HG03103 (cell line): ENCODE results near the gene PPARG.
"Not testable (repeated sequence)": the region's sequence is repeated elsewhere in the genome, so short reads cannot be mapped to it uniquely, and the experiment has no call there.

Source experiments
- ATAC-seq: cut with Tn5 transposase; IDR thresholded peaks from one replicate; pipeline ENCODE4 v1.9.1; 2021; ENCODE audit warnings: low read depth; ENCODE audit not compliant: unreplicated experiment

Gene PPARG

DNA sequence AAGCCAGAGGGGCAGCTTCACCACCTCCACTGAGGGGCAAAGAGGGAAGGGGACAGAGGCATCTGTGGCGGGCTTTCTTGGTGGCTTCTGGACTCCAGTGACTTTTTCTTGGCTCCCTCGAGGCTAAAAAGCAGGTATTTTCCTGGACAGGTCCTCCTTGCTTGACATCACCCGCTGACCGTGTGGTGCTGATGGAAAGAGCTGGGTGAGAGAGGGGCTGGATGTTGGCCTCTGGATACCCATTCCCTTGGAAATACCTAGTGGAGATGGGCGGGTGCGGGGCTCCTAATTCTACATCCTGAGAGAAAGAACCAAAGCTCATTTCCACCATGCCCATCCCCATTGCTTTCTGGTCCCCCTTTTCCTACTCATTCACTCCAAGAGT lies 148.3 kb downstream of the PPARG start:
- no peak for ATAC-seq

- no peak for ATAC-seq
Observed at GRCh38 chr3:12437861-12438260, 149.0 kb downstream of the PPARG start.

DNA sequence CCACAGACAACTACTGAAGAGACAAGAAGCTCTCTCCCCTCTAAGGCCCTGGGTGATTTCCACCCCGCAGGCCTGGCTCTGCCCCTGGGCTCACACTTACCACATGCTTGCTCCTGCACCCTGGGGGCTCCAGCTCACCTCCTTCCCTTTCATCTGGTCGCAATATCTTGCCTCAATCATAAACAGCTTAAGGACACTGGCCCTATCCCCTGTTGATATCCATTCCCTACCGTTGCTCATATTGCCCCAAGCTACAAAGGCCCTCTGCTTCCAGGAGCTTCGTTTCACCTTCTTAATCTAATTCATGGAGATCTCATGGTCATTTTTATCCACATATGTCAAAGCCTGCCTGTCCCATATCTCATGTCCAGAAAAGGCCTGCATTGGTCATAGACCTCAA lies 149.4 kb downstream of the PPARG start:
- no peak for ATAC-seq

DNA sequence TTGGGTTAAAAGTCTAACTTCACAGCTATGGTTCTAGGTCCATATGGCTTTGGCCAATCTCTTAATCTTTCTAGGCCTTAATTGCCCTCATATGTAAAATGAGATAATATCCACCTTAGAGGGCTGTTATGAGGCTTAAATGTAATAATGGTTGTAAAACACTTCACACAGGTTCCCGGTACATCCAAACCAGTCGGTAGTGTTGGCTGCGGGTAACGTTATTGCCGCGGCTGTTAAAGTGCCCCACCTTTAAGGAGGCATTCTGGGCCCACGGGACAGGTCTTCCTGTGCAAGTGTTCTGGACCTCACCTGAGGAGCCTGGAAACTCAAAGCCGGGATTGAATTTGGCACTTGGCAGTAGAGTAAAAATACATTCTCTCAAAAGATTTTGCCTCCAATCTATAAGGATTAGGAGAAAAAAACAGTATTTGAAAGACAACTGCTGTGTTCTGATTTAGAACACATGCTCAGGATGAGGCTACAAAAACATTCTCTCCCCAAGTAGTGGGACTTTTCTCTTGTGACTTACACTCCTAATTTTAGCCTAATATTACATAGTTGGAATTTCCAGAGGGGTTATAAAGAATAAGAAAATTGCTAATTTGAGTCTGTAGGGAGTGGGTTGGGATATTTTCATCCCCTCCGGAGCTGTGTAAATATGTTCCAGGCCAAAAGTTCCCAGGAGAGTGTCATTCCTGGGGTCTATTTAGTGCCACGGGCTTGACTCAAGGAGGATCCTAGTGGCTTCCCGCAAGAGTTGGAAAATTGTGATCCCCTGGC lies 150.5 kb downstream of the PPARG start:
- ATAC-seq, result no peak

DNA sequence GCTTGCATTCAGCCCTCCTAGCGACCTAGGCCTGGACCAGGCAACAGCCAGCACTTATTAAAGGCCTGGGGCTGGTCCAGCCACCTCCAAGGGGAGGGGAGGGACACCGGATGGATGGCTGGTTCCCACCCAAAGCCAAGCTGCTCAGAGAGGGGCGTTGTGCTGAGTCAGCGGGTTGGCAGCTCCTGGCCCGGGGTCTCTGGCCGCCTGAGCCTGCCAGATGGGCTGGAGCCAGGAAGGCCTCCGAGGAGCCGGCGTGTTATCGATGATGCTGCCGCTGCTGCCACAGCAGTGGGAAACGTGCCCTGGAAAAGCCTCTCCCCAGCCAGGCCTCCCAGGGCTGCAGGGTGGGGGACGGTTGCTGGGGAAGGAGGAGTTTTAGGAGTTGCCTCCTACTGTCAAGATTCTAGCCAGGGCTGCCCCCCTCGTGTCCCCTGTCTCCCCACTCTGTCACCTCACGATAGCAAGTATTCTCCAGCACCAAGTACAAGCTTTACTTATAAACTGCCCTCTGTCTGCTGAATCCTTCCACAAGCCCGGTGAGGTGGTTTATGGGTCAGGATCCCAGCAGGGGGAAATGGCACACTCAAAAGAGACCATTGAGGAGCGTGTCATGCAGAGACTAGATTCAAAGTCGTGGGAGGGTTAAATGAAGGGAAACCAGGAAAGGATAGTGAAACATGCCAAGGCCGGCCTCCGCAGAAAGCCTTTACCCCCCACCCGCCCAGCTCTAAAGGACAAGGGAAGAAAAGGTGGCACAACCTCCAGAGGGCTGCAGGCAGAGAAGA lies 152.3 kb downstream of the PPARG start:
- ATAC-seq, result no peak

DNA sequence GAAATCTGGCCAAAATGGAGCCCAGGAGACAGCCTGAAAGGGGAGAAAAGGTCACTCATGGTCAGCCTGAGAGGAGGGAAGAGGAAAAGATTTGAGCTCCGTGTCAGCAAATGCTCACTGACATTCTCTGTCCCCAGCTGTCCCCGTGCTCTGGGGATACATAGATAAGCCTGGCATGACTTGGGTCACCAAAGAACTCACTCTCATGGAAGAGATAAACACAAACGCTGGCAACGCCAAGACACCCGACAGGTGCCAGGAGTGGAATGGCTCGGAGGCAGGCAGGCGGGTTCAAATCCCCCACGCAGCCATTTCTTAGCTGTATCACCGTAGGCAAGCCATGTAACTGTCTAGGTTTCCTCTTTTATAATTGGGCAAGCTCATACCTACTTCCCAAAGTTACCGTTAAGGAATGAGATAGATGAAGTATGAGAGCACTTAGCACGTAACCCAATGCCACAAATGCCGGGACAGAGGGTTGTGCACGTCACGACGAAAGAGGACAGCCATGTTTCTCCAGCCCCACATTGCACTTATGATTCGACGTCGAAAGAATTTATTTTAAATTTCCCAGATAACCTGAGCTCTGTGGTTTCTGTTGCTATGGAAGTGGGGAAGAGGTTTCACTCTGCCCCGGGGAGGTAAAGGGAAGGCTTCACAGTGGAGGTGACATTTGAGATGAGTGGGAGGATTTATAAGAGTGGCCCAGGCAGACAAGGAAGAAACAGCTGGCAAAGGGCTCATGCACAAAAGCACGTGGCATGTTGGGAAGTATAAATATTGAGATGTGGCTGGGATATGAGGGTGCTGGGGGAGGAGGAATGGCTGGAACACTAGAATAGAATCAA lies 154.0 kb downstream of the PPARG start:
- no peak for ATAC-seq

- ATAC-seq, result no peak
Observed at GRCh38 chr3:12443781-12444522, 155.1 kb downstream of the PPARG start.

DNA sequence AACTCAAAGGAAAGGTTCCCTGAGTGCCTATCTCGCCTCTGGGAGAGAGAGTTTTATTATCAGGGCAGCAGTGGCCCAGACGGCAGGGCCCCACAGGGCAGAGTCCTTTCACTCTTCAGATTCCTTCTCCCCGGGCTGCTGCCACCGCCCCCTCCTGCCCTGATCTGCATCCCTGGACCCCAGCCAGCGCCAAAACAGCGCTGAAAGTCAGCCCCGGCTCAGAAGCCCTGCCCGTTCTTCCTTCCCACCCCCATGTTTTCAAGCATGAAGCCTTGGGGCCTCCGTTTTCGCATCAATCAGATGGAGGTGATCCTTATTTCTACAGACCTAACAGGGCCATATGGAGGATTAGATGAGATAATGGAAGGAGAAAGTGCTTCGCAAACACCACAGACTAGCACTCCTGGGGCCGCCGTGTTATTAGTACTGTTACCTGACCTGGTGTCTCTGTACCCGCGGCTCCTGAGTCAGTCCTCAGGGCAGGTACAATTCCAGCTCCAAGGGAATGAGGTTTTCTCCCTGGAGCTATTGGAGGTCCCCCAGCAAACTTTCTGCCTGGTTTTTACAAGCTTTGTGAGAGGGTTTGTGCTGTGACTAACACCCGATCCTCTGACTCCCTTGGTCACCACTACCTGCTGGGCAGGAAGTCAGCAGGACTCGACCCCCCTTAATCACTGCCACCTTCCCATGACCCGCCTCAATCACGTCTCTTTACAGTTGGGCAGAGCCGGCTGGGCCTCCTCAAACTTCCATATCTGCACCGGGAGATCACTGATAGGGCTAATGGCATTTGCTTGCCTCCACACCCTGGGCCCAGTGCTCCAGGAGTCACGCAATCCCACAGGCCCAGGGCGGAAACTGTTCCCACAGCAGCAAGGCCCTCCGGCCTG lies 156.0 kb downstream of the PPARG start:
- ATAC-seq, result no peak

- ATAC-seq, result no peak
Observed at GRCh38 chr3:12445523-12446240, 156.8 kb downstream of the PPARG start.

GRCh38 chr3:12446298-12446697 lies 157.4 kb downstream of the PPARG start:
- ATAC-seq, result no peak

GRCh38 chr3:12447075-12447474 lies 158.2 kb downstream of the PPARG start:
- ATAC-seq, result no peak

GRCh38 chr3:12448404-12449202 lies 159.7 kb downstream of the PPARG start:
- ATAC-seq, result not testable (repeated sequence)

GRCh38 chr3:12449889-12450682 lies 161.2 kb downstream of the PPARG start:
- ATAC-seq, result no peak

- ATAC-seq, result no peak
Observed at GRCh38 chr3:12451481-12451880, 162.6 kb downstream of the PPARG start.

DNA sequence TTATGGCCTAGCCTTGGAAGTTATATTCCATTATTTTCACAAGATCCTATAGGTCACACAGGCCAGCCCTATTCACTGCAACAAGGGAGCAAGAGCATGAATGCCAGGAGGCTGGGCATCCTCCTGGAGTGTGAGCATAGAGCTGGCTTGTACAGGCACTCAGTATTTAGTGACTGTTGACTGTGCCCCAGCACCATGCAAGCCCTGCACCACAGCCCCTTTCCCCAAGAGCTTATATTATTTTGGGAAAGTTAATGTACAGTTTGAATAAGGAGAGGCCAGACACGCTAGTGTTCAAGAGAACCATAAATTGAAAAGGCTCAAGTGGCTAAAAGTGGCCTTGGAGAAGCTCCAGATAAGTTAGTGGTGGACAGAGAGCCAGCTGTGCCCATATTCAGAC lies 163.1 kb downstream of the PPARG start:
- no peak for ATAC-seq

GRCh38 chr3:12452361-12453330 lies 163.8 kb downstream of the PPARG start:
- ATAC-seq, result no peak
